ENCODE measurements around the gene TOPBP1.

Gene TOPBP1

GRCh38 chr3:133570139-133570936 lies 91.4 kb downstream of the TOPBP1 start:
- Histone ChIP-seq H3K27me3 (ENCODE audit: low read length) (no peaks in the 10 kb centered on the region), H3K4me3 (ENCODE audit: insufficient read depth, low read length, poor library complexity, severe bottlenecking) (no peak overlapping the region), H3K27ac (ENCODE audit: low read depth, low read length) (no peak overlapping the region), H3K9me2 (replicated peaks; ENCODE audit: insufficient read depth, low read length) (no peaks in the 10 kb centered on the region), H3K9me3 (ENCODE audit: insufficient read depth, low read length) (no peaks in the 10 kb centered on the region), H3K4me2 (ENCODE audit: low read depth, low read length, poor library complexity, severe bottlenecking) (no peak overlapping the region), H2AFZ (ENCODE audit: low read depth, low read length, severe bottlenecking) (no peak overlapping the region), H3K9ac (ENCODE audit: low read length) (no peak overlapping the region), H4K20me1 (ENCODE audit: low read depth, low read length) (peaks cover 5% of the 10 kb centered on the region; the same call in 1 of the 2 replicates), H3F3A (ENCODE audit: insufficient read depth) (peaks cover 17% of the 10 kb centered on the region), H3K79me2 (ENCODE audit: insufficient read depth, low read length) (peaks cover 11% of the 10 kb centered on the region), H3K36me3 (ENCODE audit: low read length) (peaks cover 7% of the 10 kb centered on the region)
- TF ChIP-seq EZH2phosphoT487 (conservative IDR thresholded peaks at IDR 0.05; ENCODE audit: low read length) (no peak), CTCF (IDR thresholded peaks at IDR 0.05; ENCODE audit: insufficient read depth, low read length, poor library complexity, severe bottlenecking) (no peak)

- H3K27me3 ChIP-seq (ENCODE audit: low read length): no peaks in the 10 kb centered on the region
- no peak overlapping the region for H3K4me3 ChIP-seq (ENCODE audit: insufficient read depth, low read length, poor library complexity, severe bottlenecking)
- no peak overlapping the region for H3K27ac ChIP-seq (ENCODE audit: low read depth, low read length)
Observed at GRCh38 chr3:133568294-133569014, 93.3 kb downstream of the TOPBP1 start.

GRCh38 chr3:133563816-133564215 lies 97.9 kb downstream of the TOPBP1 start:
- Histone ChIP-seq H3K79me2 (ENCODE audit: insufficient read depth, low read length) (no peaks in the 10 kb centered on the region), H3K9me2 (replicated peaks; ENCODE audit: insufficient read depth, low read length) (no peaks in the 10 kb centered on the region), H3K4me3 (ENCODE audit: insufficient read depth, low read length, poor library complexity, severe bottlenecking) (no peak overlapping the region), H3K9me3 (ENCODE audit: insufficient read depth, low read length) (no peaks in the 10 kb centered on the region), H3K4me2 (ENCODE audit: low read depth, low read length, poor library complexity, severe bottlenecking) (no peak overlapping the region), H2AFZ (ENCODE audit: low read depth, low read length, severe bottlenecking) (no peak overlapping the region), H3K36me3 (ENCODE audit: low read length) (no peaks in the 10 kb centered on the region), H3K27ac (ENCODE audit: low read depth, low read length) (no peak overlapping the region), H4K20me1 (ENCODE audit: low read depth, low read length) (no peaks in the 10 kb centered on the region), H3K9ac (ENCODE audit: low read length) (no peak overlapping the region), H3F3A (ENCODE audit: insufficient read depth) (0 out of 2 replicates have a peak, but pooled peaks cover 5% of the 10 kb centered on the region), H3K27me3 (ENCODE audit: low read length) (no peaks in the 10 kb centered on the region)
- TF ChIP-seq CTCF (IDR thresholded peaks at IDR 0.05; ENCODE audit: insufficient read depth, low read length, poor library complexity, severe bottlenecking): no peak
- no peak for TF ChIP-seq EZH2phosphoT487 (conservative IDR thresholded peaks at IDR 0.05; ENCODE audit: low read length)

More at GRCh38 chr3:133568294-133569014, 93.3 kb downstream of the TOPBP1 start:
- no peaks in the 10 kb centered on the region for H3K79me2 ChIP-seq (ENCODE audit: insufficient read depth, low read length)
- no peak overlapping the region for H3K9ac ChIP-seq (ENCODE audit: low read length)
- no peaks in the 10 kb centered on the region for H3K9me3 ChIP-seq (ENCODE audit: insufficient read depth, low read length)
- H3K36me3 ChIP-seq (ENCODE audit: low read length): no peaks in the 10 kb centered on the region
- TF ChIP-seq EZH2phosphoT487 (conservative IDR thresholded peaks at IDR 0.05; ENCODE audit: low read length) (no peak), CTCF (IDR thresholded peaks at IDR 0.05; ENCODE audit: insufficient read depth, low read length, poor library complexity, severe bottlenecking) (no peak)
- no peaks in the 10 kb centered on the region for H3K9me2 ChIP-seq (replicated peaks; ENCODE audit: insufficient read depth, low read length)
- H3F3A ChIP-seq (ENCODE audit: insufficient read depth): peaks cover 15% of the 10 kb centered on the region
- H2AFZ ChIP-seq (ENCODE audit: low read depth, low read length, severe bottlenecking): no peak overlapping the region
- H4K20me1 ChIP-seq (ENCODE audit: low read depth, low read length): no peaks in the 10 kb centered on the region
- no peak overlapping the region for H3K4me2 ChIP-seq (ENCODE audit: low read depth, low read length, poor library complexity, severe bottlenecking)

Measured in SU-DHL-6 (cell line).